Neuronal stem cell (in vitro differentiated cells): ENCODE measurements around the gene ORC3.

Experiments used
- DNase-seq: peaks from one replicate; pipeline ENCODE4 v3.0.0-alpha.2; 2013; ENCODE audit warnings: low spot score
- H2AFZ ChIP-seq: one replicate; pipeline ENCODE4 v1.6.1; 2013; ENCODE audit warnings: mild to moderate bottlenecking, low read length, inconsistent platforms
- H2AK5ac ChIP-seq: 2 replicates; pipeline ENCODE4 v1.6.1; 2013; ENCODE audit warnings: low read depth, mild to moderate bottlenecking, inconsistent platforms, low read length, moderate library complexity, mixed read lengths
- H2BK120ac ChIP-seq: 2 replicates; pipeline ENCODE4 v1.6.1; 2013; ENCODE audit warnings: low read depth, mild to moderate bottlenecking, inconsistent platforms, low read length, moderate library complexity, mixed read lengths
- H2BK12ac ChIP-seq: one replicate; pipeline ENCODE4 v1.6.1; 2013; ENCODE audit warnings: low read length, inconsistent platforms
- H2BK15ac ChIP-seq: 2 replicates; pipeline ENCODE4 v1.6.1; 2013; ENCODE audit warnings: mild to moderate bottlenecking, low read length, inconsistent platforms, mixed read lengths
- H2BK5ac ChIP-seq: one replicate; pipeline ENCODE4 v1.6.1; 2013; ENCODE audit warnings: inconsistent platforms, mild to moderate bottlenecking, low read length, moderate library complexity
- H3K14ac ChIP-seq: one replicate; pipeline ENCODE4 v1.6.1; 2013; ENCODE audit warnings: low read length, inconsistent platforms
- H3K18ac ChIP-seq: 2 replicates; pipeline ENCODE4 v1.6.1; 2013; ENCODE audit warnings: low read length, inconsistent platforms
- H3K23ac ChIP-seq: 2 replicates; pipeline ENCODE4 v1.6.1; 2013; ENCODE audit warnings: low read depth, mild to moderate bottlenecking, mixed read lengths, low read length, inconsistent platforms; ENCODE audit not compliant: poor library complexity
- H3K27ac ChIP-seq: replicated peaks from 3 replicates; pipeline ENCODE4 v1.5.1; 2013; ENCODE audit warnings: low read length, inconsistent platforms
- H3K27me3 ChIP-seq, 3 experiments: 2 replicates each; pipeline ENCODE4 v1.6.1; 2013; ENCODE audit warnings: low read length in 3 of 3, mild to moderate bottlenecking in 2 of 3, inconsistent platforms in 1 of 3, low read depth in 1 of 3, mixed read lengths in 1 of 3, moderate library complexity in 1 of 3; ENCODE audit not compliant: control insufficient read depth in 3 of 3, insufficient read depth in 3 of 3
- H3K36me3 ChIP-seq, 2 donors: replicated peaks in 1 of 2; 2 replicates each; pipeline ENCODE4 v1.6.1; 2013; ENCODE audit warnings: low read length in 2 of 2; ENCODE audit not compliant: control insufficient read depth in 2 of 2, insufficient read depth in 2 of 2
- H3K4ac ChIP-seq: 2 replicates; pipeline ENCODE4 v1.6.1; 2013; ENCODE audit warnings: inconsistent platforms, mild to moderate bottlenecking, low read length, moderate library complexity
- H3K4me1 ChIP-seq, 2 donors: 1 replicate in 1 of 2; 2 replicates in 1 of 2; pipeline ENCODE4 v1.6.1; 2013; ENCODE audit warnings: low read length in 2 of 2, low read depth in 1 of 2; ENCODE audit not compliant: control insufficient read depth in 2 of 2, insufficient read depth in 1 of 2
- H3K4me2 ChIP-seq: one replicate; pipeline ENCODE4 v1.6.1; 2013; ENCODE audit warnings: mild to moderate bottlenecking, low read length, inconsistent platforms; ENCODE audit not compliant: insufficient read depth, poor library complexity, severe bottlenecking
- H3K4me3 ChIP-seq, 2 donors: 2 replicates each; pipeline ENCODE4 v1.5.1; 2013; ENCODE audit warnings: low read length in 2 of 2, mild to moderate bottlenecking in 2 of 2, inconsistent platforms in 1 of 2, moderate library complexity in 1 of 2
- H3K79me1 ChIP-seq: one replicate; pipeline ENCODE4 v1.6.1; 2013; ENCODE audit warnings: low read depth, mild to moderate bottlenecking, inconsistent platforms, low read length, moderate library complexity
- H3K9ac ChIP-seq: one replicate; pipeline ENCODE4 v1.6.1; 2013; ENCODE audit warnings: mild to moderate bottlenecking, low read depth, low read length, inconsistent platforms; ENCODE audit not compliant: poor library complexity
- H3K9me3 ChIP-seq, 2 donors: replicated peaks in 1 of 2; 2 replicates each; pipeline versions ENCODE3 to v1.6.1; 2013; ENCODE audit warnings: low read length in 2 of 2, mild to moderate bottlenecking in 2 of 2, inconsistent platforms in 1 of 2, low read depth in 1 of 2, mixed read lengths in 1 of 2, moderate library complexity in 1 of 2; ENCODE audit not compliant: control insufficient read depth in 2 of 2, insufficient read depth in 1 of 2
- H4K8ac ChIP-seq: one replicate; pipeline ENCODE4 v1.6.1; 2013; ENCODE audit warnings: low read depth, mild to moderate bottlenecking, inconsistent platforms, low read length, moderate library complexity
- H4K91ac ChIP-seq: one replicate; pipeline ENCODE4 v1.6.1; 2013; ENCODE audit warnings: low read length, low read depth, mild to moderate bottlenecking, inconsistent platforms; ENCODE audit not compliant: poor library complexity
- WGBS, 2 donors: extraction: QIAGEN DNeasy Blood & Tissue Kit; methylation state at CpG; one replicate each; pipeline ENCODE4 v1.1.7; 2013; ENCODE audit warnings: missing lambda C conversion rate in 2 of 2, mixed read lengths in 1 of 2; ENCODE audit not compliant: insufficient read length in 2 of 2, insufficient replicate concordance in 1 of 2; ENCODE audit errors: extremely low coverage in 2 of 2; 5-methylcytosine and 5-hydroxymethylcytosine counted together

ORC3 gene

DNA sequence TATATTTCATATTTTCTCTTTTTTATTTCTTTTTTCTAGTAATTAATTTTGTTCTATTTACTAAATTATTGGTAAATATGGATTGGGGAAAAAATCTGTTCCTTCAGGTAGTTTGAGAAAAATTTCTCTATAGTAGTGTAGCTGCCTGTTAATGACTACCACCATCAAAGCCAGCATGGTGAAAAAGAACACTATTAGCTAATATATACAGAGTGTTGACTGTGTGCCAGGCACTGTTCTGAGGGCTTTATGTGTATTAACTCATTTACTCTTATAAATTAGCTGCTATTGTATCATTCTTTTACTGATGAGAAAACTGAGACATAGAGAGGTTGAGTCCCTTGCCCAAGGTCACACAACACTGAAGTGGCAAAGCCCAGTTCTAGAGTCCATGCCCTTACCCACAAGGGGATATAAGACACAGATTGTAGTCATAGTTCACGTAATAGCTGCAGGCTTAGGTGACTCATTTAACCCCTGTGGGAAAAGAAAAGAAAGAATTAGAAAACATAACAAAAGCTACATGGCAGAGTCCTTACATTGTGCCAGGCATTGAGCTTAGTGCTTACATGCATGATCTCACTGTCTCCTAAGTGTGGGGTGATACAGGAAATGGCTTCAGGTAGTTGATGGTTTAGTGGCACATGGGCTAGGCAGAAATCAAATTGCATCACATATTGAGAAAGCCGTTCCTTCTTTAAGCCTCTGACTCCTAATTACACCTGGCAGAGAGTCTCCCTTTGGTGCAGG is 124.3 kb downstream of the ORC3 start:
- no peak overlapping the region for H3K27ac ChIP-seq
- no peaks in the 10 kb centered on the region for H3K9me3 ChIP-seq
- no peak overlapping the region for H2BK5ac ChIP-seq
- H3K4me1 ChIP-seq, result peaks cover 0 to 2% of the 10 kb centered on the region in 2 donors
- H4K91ac ChIP-seq, result no peak overlapping the region
- H3K27me3 ChIP-seq, result no peaks in the 10 kb centered on the region
- no peak overlapping the region for H3K18ac ChIP-seq
- DNase-seq, result no peak
- no peak overlapping the region for H2AFZ ChIP-seq
- H3K9ac ChIP-seq, result no peak overlapping the region
- no peak overlapping the region for H4K8ac ChIP-seq
- H3K4me2 ChIP-seq, result no peak overlapping the region
- WGBS, 2 donors, result no CpG with 5 or more reads among the region's 2 CpGs
- no peak overlapping the region for H2BK15ac ChIP-seq
- H3K4ac ChIP-seq, result no peak overlapping the region
- H3K14ac ChIP-seq, result no peak overlapping the region
- H3K23ac ChIP-seq, result no peak overlapping the region
- no peaks in the 10 kb centered on the region for H3K36me3 ChIP-seq
- H2BK12ac ChIP-seq, result no peak overlapping the region
- no peak overlapping the region for H2AK5ac ChIP-seq
- no peaks in the 10 kb centered on the region for H3K79me1 ChIP-seq
- no peak overlapping the region for H3K4me3 ChIP-seq
- no peak overlapping the region for H2BK120ac ChIP-seq
